HEK293 (cell line): ENCODE data around the gene VPS29.

Experiments
- CTCF ChIA-PET: fragments of 350-600 bp; formaldehyde crosslinking; extraction: SDS; loops from one replicate; lab custom pipeline; 2021; ENCODE audit warnings: antibody characterized with exemption; lab: Yijun Ruan, JAX
- POLR2A ChIA-PET: fragments of 300-600 bp; formaldehyde crosslinking; extraction: SDS; loops from one replicate; lab custom pipeline; 2020; ENCODE audit warnings: antibody characterized with exemption, inconsistent platforms; lab: Yijun Ruan, JAX
- H3K27ac ChIP-seq: fragments of 200-500 bp; sonication (Bioruptor generic); 2 replicates; pipeline ENCODE4 v1.5.1; 2014; ENCODE audit warnings: low read depth, low read length, control low read depth, inconsistent platforms; ENCODE audit errors: extremely low read depth
- H3K36me3 ChIP-seq, 2 experiments: fragments of 200-500 bp in 1 of 2; sonication (Bioruptor generic) in 1 of 2; 1 replicate in 1 of 2; 2 replicates in 1 of 2; pipeline ENCODE4 v1.5.1; 2014 to 2017; ENCODE audit warnings: inconsistent platforms in 2 of 2, low read length in 2 of 2; ENCODE audit not compliant: control insufficient read depth in 2 of 2, insufficient read depth in 1 of 2
- H3K4me1 ChIP-seq: fragments of 200-500 bp; sonication (Bioruptor generic); 2 replicates; pipeline ENCODE4 v1.5.1; 2014; ENCODE audit warnings: mild to moderate bottlenecking, low read length, inconsistent platforms; ENCODE audit not compliant: control insufficient read depth, insufficient read depth
- H3K4me3 ChIP-seq: 2 replicates; pipeline ENCODE4 v1.5.1; 2011; ENCODE audit warnings: low read depth, mild to moderate bottlenecking, control low read depth, low read length, moderate library complexity
- H3K9me3 ChIP-seq: fragments of 200-500 bp; sonication (Bioruptor generic); 2 replicates; pipeline ENCODE4 v1.5.1; 2014; ENCODE audit warnings: low read depth, low read length, inconsistent platforms; ENCODE audit not compliant: control insufficient read depth, insufficient read depth
- KLF8 ChIP-seq: fragments of 450-650 bp; formaldehyde crosslinking; IDR thresholded peaks from 2 replicates; pipeline ENCODE4 v1.5.1; 2016; ENCODE audit warnings: missing biosample characterization, missing genetic modification characterization
- RBAK ChIP-seq: fragments of 450-650 bp; formaldehyde crosslinking; IDR thresholded peaks from 2 replicates; pipeline ENCODE4 v1.5.1; 2016; ENCODE audit warnings: missing biosample characterization, missing genetic modification characterization
- SCRT2 ChIP-seq: fragments of 450-650 bp; formaldehyde crosslinking; IDR thresholded peaks from 2 replicates; pipeline ENCODE4 v1.5.1; 2016; ENCODE audit warnings: missing biosample characterization, missing genetic modification characterization
- TCF7L2 ChIP-seq: IDR thresholded peaks from 2 replicates; pipeline ENCODE4 v1.6.1; 2011; ENCODE audit warnings: low read depth, mild to moderate bottlenecking, inconsistent platforms, low read length, moderate library complexity, borderline replicate concordance
- ZBTB17 ChIP-seq: fragments of 450-650 bp; formaldehyde crosslinking; IDR thresholded peaks from 2 replicates; pipeline ENCODE4 v1.5.1; 2016; ENCODE audit warnings: missing biosample characterization, missing genetic modification characterization
- ZFHX2 ChIP-seq: fragments of 450-650 bp; formaldehyde crosslinking; conservative IDR thresholded peaks from 2 replicates; pipeline ENCODE4 v1.5.1; 2016; ENCODE audit warnings: missing biosample characterization, missing genetic modification characterization
- ZNF157 ChIP-seq: fragments of 450-650 bp; formaldehyde crosslinking; IDR thresholded peaks from 2 replicates; pipeline ENCODE4 v1.5.1; 2016; ENCODE audit warnings: missing biosample characterization, missing genetic modification characterization
- ZNF223 ChIP-seq: fragments of 450-650 bp; formaldehyde crosslinking; IDR thresholded peaks from 2 replicates; pipeline ENCODE4 v1.5.1; 2016; ENCODE audit warnings: missing biosample characterization, missing genetic modification characterization
- ZNF544 ChIP-seq: fragments of 450-650 bp; formaldehyde crosslinking; IDR thresholded peaks from 2 replicates; pipeline ENCODE4 v1.5.0; 2017; ENCODE audit warnings: missing biosample characterization, missing genetic modification characterization
- ZNF555 ChIP-seq: fragments of 450-650 bp; formaldehyde crosslinking; conservative IDR thresholded peaks from 2 replicates; pipeline ENCODE4 v1.5.1; 2017; ENCODE audit warnings: missing biosample characterization, mild to moderate bottlenecking, missing genetic modification characterization, inconsistent platforms
- ZNF623 ChIP-seq: fragments of 450-650 bp; formaldehyde crosslinking; IDR thresholded peaks from 2 replicates; pipeline ENCODE4 v1.5.1; 2016; ENCODE audit warnings: missing biosample characterization, missing genetic modification characterization
- ZNF701 ChIP-seq: fragments of 450-650 bp; formaldehyde crosslinking; IDR thresholded peaks from 2 replicates; pipeline ENCODE4 v1.5.1; 2016; ENCODE audit warnings: missing biosample characterization, missing genetic modification characterization
- ZNF792 ChIP-seq: fragments of 450-650 bp; formaldehyde crosslinking; IDR thresholded peaks from 2 replicates; pipeline ENCODE4 v1.5.1; 2016; ENCODE audit warnings: missing biosample characterization, missing genetic modification characterization
- ZNF843 ChIP-seq: fragments of 450-650 bp; formaldehyde crosslinking; IDR thresholded peaks from 2 replicates; pipeline ENCODE4 v1.5.1; 2016; ENCODE audit warnings: missing biosample characterization, missing genetic modification characterization
- TF ChIP-seq, protein P1 (sequence below): fragments of 450-650 bp; formaldehyde crosslinking; IDR thresholded peaks from 2 replicates; pipeline ENCODE4 v1.5.1; 2017; ENCODE audit warnings: missing biosample characterization, missing genetic modification characterization
- TF ChIP-seq, protein P2 (sequence below): fragments of 450-650 bp; formaldehyde crosslinking; IDR thresholded peaks from 2 replicates; pipeline ENCODE4 v1.5.0; 2017; ENCODE audit warnings: missing biosample characterization, missing genetic modification characterization, borderline replicate concordance
- TF ChIP-seq, protein P3 (sequence below): fragments of 450-650 bp; formaldehyde crosslinking; IDR thresholded peaks from 2 replicates; pipeline ENCODE4 v1.5.1; 2016; ENCODE audit warnings: missing biosample characterization, missing genetic modification characterization
- TF ChIP-seq, protein P4 (sequence below): fragments of 450-650 bp; formaldehyde crosslinking; IDR thresholded peaks from 2 replicates; pipeline ENCODE4 v1.5.1; 2016; ENCODE audit warnings: missing biosample characterization, missing genetic modification characterization
- TF ChIP-seq, protein P5 (sequence below): fragments of 450-650 bp; formaldehyde crosslinking; IDR thresholded peaks from 2 replicates; pipeline ENCODE4 v1.5.1; 2017; ENCODE audit warnings: missing biosample characterization, missing genetic modification characterization

Gene VPS29

DNA sequence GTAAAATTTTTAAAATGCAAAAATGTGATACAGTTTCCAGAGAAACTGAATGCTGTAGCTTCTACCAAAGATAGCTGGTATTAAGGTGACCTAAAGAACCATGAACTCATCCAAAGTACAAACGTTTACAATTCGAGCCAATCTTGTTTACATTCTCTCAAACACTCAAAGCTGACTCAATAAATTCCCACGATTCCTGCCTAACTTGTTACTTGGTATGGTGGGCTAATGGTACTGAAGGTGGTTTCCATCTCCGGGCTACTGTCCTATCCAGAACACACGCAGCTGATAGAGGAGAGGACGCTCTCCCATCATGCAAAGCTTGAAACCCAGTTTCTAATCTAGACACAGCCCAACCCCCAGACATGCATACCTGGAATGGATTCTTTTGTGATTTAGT is 31.7 kb upstream of the VPS29 start (continued):
- no peak for TF ChIP-seq ZBTB17 (tag by site-specific recombination)
- TF ChIP-seq RBAK (tag by site-specific recombination): no peak
- no peak for TF ChIP-seq KLF8 (tag by site-specific recombination)
- TF ChIP-seq, protein P1, sequence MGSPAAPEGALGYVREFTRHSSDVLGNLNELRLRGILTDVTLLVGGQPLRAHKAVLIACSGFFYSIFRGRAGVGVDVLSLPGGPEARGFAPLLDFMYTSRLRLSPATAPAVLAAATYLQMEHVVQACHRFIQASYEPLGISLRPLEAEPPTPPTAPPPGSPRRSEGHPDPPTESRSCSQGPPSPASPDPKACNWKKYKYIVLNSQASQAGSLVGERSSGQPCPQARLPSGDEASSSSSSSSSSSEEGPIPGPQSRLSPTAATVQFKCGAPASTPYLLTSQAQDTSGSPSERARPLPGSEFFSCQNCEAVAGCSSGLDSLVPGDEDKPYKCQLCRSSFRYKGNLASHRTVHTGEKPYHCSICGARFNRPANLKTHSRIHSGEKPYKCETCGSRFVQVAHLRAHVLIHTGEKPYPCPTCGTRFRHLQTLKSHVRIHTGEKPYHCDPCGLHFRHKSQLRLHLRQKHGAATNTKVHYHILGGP (tag by site-specific recombination): no peak
- TF ChIP-seq, all 188 proteins: peak for 0

DNA sequence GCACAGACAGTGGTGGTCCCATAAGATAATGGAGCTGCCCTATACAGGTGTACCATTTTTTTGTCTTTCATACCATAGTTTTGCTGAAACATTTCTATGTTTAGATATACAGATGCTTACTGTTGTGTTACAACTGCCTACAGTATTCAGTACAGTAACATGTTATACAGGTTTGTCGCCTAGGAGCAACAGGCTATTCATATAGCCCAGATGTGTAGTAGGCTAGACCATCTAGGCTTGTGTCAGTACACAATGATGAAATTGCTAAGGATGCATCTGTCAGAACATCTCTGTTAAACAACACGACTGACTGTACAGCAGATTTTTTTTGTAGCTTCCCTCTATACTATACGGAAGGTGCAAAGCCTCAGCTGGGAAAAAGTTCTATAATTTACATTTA is 30.7 kb upstream of the VPS29 start:
- POLR2A ChIA-PET: no interaction called here
- H3K36me3 ChIP-seq: peaks cover 7 to 36% of the 10 kb centered on the region in 2 experiments; a peak in 2 of 3 replicates
- TF ChIP-seq SCRT2 (tag by site-specific recombination): peak; percentile 63
- TF ChIP-seq, protein P2, sequence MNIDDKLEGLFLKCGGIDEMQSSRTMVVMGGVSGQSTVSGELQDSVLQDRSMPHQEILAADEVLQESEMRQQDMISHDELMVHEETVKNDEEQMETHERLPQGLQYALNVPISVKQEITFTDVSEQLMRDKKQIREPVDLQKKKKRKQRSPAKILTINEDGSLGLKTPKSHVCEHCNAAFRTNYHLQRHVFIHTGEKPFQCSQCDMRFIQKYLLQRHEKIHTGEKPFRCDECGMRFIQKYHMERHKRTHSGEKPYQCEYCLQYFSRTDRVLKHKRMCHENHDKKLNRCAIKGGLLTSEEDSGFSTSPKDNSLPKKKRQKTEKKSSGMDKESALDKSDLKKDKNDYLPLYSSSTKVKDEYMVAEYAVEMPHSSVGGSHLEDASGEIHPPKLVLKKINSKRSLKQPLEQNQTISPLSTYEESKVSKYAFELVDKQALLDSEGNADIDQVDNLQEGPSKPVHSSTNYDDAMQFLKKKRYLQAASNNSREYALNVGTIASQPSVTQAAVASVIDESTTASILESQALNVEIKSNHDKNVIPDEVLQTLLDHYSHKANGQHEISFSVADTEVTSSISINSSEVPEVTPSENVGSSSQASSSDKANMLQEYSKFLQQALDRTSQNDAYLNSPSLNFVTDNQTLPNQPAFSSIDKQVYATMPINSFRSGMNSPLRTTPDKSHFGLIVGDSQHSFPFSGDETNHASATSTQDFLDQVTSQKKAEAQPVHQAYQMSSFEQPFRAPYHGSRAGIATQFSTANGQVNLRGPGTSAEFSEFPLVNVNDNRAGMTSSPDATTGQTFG (tag by site-specific recombination): no peak
- no peak for TF ChIP-seq ZNF555 (tag by site-specific recombination)
- TF ChIP-seq, all 188 proteins: peak for 1
- Histone ChIP-seq H3K4me3 (no peak overlapping the region), H3K27ac (no peak overlapping the region), H3K9me3 (no peaks in the 10 kb centered on the region), H3K4me1 (peaks cover 10% of the 10 kb centered on the region)
- CTCF ChIA-PET: interaction anchor here (1.5 to 2.5 kb wide), 2 partner anchors 19 to 69 kb away, joined by 5 to 9 read pairs; no protein-coding TSS in a partner anchor

DNA sequence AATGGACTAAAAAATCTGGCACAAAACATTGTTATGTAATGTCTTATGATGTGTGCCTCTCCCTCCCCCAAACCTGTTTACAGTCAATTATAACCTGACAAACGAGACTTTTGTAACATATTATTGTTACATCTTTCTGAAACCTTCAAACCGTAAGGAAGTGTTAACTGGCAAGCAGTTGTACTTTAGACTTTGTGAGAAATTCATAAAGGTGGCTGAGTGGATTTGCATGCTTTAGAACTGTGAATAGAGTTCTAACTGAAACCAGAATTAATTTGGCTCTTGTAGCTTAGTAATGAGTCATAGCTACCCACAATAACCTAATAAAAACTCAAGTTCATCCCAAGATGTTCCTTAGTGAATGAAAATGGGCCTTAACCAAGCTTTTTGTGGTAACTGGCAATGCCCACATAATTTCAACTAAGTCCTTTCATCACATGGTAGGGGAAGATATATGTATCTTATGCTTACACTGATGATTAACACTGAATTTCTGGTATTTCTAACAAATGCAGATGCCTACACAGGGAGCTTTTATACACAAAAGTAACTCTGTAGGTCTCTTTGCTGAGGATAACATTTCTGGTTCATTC is 29.9 kb upstream of the VPS29 start:
- no peaks in the 10 kb centered on the region for H3K9me3 ChIP-seq
- peaks cover 4% of the 10 kb centered on the region for H3K4me1 ChIP-seq
- H3K4me3 ChIP-seq: no peak overlapping the region
- TF ChIP-seq ZFHX2 (tag by site-specific recombination): peak; percentile 33
- TF ChIP-seq ZNF843 (tag by site-specific recombination): no peak
- H3K36me3 ChIP-seq: peaks cover 7 to 28% of the 10 kb centered on the region in 2 experiments; a peak in 2 of 3 replicates
- H3K27ac ChIP-seq: no peak overlapping the region
- CTCF ChIA-PET: interaction anchor here (0.6 to 2.5 kb wide), 4 partner anchors 17 to 70 kb away, joined by 3 to 9 read pairs (median 3); no protein-coding TSS in a partner anchor
- POLR2A ChIA-PET: no interaction called here

DNA sequence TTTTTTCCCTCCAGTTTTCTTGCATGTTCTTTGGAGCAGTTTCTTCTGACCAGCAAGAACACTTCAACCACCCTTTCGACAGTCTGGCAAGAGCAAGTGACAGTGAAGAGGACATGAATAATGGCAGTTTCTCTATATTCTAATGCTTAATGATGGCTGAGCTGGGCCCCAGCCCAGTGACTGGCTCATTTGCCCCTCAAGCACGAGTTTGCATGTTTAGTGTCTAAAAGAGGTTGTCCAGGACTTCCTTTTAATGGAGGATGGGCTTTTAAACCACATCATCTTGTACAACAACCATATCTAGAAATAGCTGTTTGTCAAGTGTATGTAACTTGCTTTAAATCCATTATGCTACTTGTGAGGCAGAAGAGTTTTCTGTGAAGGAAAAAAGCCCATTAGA is 28.6 kb upstream of the VPS29 start:
- CTCF ChIA-PET: interaction anchor here (1.0 to 1.7 kb wide), 2 partner anchors 27 to 72 kb away, joined by 3 to 7 read pairs; no protein-coding TSS in a partner anchor
- H3K36me3 ChIP-seq: peaks cover 0 to 15% of the 10 kb centered on the region in 2 experiments; a peak in 1 of 3 replicates
- POLR2A ChIA-PET: interaction anchor here (0.6 kb wide), 1 partner anchor 244 kb away, joined by 3 read pairs; no protein-coding TSS in a partner anchor
- H3K4me1 ChIP-seq: peaks cover 4% of the 10 kb centered on the region
- H3K27ac ChIP-seq: no peak overlapping the region
- H3K4me3 ChIP-seq: no peak overlapping the region
- no peaks in the 10 kb centered on the region for H3K9me3 ChIP-seq
- TF ChIP-seq ZNF223 (tag by site-specific recombination): no peak
- no peak for TF ChIP-seq ZNF157 (tag by site-specific recombination)
- TF ChIP-seq ZNF544 (tag by site-specific recombination): no peak
- TF ChIP-seq ZNF701 (tag by site-specific recombination): no peak
- no peak for TF ChIP-seq ZNF792 (tag by site-specific recombination)
- TF ChIP-seq, protein P3, sequence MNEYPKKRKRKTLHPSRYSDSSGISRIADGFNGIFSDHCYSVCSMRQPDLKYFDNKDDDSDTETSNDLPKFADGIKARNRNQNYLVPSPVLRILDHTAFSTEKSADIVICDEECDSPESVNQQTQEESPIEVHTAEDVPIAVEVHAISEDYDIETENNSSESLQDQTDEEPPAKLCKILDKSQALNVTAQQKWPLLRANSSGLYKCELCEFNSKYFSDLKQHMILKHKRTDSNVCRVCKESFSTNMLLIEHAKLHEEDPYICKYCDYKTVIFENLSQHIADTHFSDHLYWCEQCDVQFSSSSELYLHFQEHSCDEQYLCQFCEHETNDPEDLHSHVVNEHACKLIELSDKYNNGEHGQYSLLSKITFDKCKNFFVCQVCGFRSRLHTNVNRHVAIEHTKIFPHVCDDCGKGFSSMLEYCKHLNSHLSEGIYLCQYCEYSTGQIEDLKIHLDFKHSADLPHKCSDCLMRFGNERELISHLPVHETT (tag by site-specific recombination): no peak
- TF ChIP-seq, protein P4, sequence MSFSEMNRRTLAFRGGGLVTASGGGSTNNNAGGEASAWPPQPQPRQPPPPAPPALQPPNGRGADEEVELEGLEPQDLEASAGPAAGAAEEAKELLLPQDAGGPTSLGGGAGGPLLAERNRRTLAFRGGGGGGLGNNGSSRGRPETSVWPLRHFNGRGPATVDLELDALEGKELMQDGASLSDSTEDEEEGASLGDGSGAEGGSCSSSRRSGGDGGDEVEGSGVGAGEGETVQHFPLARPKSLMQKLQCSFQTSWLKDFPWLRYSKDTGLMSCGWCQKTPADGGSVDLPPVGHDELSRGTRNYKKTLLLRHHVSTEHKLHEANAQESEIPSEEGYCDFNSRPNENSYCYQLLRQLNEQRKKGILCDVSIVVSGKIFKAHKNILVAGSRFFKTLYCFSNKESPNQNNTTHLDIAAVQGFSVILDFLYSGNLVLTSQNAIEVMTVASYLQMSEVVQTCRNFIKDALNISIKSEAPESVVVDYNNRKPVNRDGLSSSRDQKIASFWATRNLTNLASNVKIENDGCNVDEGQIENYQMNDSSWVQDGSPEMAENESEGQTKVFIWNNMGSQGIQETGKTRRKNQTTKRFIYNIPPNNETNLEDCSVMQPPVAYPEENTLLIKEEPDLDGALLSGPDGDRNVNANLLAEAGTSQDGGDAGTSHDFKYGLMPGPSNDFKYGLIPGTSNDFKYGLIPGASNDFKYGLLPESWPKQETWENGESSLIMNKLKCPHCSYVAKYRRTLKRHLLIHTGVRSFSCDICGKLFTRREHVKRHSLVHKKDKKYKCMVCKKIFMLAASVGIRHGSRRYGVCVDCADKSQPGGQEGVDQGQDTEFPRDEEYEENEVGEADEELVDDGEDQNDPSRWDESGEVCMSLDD (tag by site-specific recombination): no peak
- TF ChIP-seq ZNF623 (tag by site-specific recombination): no peak
- TF ChIP-seq, protein P5, sequence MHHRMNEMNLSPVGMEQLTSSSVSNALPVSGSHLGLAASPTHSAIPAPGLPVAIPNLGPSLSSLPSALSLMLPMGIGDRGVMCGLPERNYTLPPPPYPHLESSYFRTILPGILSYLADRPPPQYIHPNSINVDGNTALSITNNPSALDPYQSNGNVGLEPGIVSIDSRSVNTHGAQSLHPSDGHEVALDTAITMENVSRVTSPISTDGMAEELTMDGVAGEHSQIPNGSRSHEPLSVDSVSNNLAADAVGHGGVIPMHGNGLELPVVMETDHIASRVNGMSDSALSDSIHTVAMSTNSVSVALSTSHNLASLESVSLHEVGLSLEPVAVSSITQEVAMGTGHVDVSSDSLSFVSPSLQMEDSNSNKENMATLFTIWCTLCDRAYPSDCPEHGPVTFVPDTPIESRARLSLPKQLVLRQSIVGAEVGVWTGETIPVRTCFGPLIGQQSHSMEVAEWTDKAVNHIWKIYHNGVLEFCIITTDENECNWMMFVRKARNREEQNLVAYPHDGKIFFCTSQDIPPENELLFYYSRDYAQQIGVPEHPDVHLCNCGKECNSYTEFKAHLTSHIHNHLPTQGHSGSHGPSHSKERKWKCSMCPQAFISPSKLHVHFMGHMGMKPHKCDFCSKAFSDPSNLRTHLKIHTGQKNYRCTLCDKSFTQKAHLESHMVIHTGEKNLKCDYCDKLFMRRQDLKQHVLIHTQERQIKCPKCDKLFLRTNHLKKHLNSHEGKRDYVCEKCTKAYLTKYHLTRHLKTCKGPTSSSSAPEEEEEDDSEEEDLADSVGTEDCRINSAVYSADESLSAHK (tag by site-specific recombination): no peak
- no peak for TF ChIP-seq TCF7L2
